Stimulated activated CD8-positive, alpha-beta memory T cell treated with anti-CD3 and anti-CD28 coated beads, Interleukin-4, amount 100 ng/mL, for 4 hours (primary cell): Measurements from ENCODE around the gene UMOD.

ENCODE experiments used
- DNase-seq, 2 donors: peaks; one replicate each; pipeline ENCODE4 v3.0.0-alpha.2; 2020; ENCODE audit warnings: low read depth in 2 of 2, low spot score in 1 of 2

Gene UMOD

GRCh38 chr16:20352615-20353014 is at the start of gene UMOD:
UMOD (minus strand) TSS chr16:20352715; CDS start chr16:20350737, 1,978 bp downstream.
- DNase-seq: no peak

GRCh38 chr16:20401475-20402016 is 49.0 kb upstream of the UMOD start:
- DNase-seq: no peak

- no peak for DNase-seq
These were observed 48.6 kb upstream of the UMOD start for GRCh38 chr16:20401066-20401465.

- DNase-seq: no peak
These were observed 46.7 kb upstream of the UMOD start for GRCh38 chr16:20399185-20399584.

GRCh38 chr16:20398603-20399002 is 46.1 kb upstream of the UMOD start:
- DNase-seq: no peak

- no peak for DNase-seq
These were observed 45.1 kb upstream of the UMOD start for GRCh38 chr16:20397468-20398074.

GRCh38 chr16:20396846-20397467 is 44.4 kb upstream of the UMOD start:
- DNase-seq: no peak

- DNase-seq: no peak
These were observed 43.4 kb upstream of the UMOD start for GRCh38 chr16:20395946-20396345.

- no peak for DNase-seq
These were observed 41.5 kb upstream of the UMOD start for GRCh38 chr16:20393801-20394577.

- DNase-seq: no peak
These were observed 38.5 kb upstream of the UMOD start for GRCh38 chr16:20391045-20391444.

- DNase-seq: no peak
These were observed 36.3 kb upstream of the UMOD start for GRCh38 chr16:20388854-20389253.

- DNase-seq: no peak
These were observed 35.5 kb upstream of the UMOD start for GRCh38 chr16:20387978-20388377.

- DNase-seq: peak; percentile 3 to 24
These were observed 33.6 kb upstream of the UMOD start for GRCh38 chr16:20385844-20386832.

- DNase-seq: no peak
These were observed 30.9 kb upstream of the UMOD start for GRCh38 chr16:20383106-20384029.

GRCh38 chr16:20382202-20382948 is 29.9 kb upstream of the UMOD start:
- DNase-seq: no peak

- no peak for DNase-seq
These were observed 28.3 kb upstream of the UMOD start for GRCh38 chr16:20380782-20381181.

- DNase-seq: no peak
These were observed 24.7 kb upstream of the UMOD start for GRCh38 chr16:20377181-20377580.

GRCh38 chr16:20372701-20373100 is 20.2 kb upstream of the UMOD start:
- no peak for DNase-seq

GRCh38 chr16:20369452-20370054 is 17.0 kb upstream of the UMOD start:
- DNase-seq: no peak
